ENCODE measurements around the gene PCBP3. TPM values are rescaled to one million over a fixed set of nuclear protein-coding genes. Genes with fewer than 3 reads are reported as not detected.

The PCBP3 gene
- total and polyA plus RNA-seq, 2 of the 8 experiments (the other 6 are each of a cell fraction or from before 2014, with no cell fraction given), result 3.5 to 6.3 TPM

DNA sequence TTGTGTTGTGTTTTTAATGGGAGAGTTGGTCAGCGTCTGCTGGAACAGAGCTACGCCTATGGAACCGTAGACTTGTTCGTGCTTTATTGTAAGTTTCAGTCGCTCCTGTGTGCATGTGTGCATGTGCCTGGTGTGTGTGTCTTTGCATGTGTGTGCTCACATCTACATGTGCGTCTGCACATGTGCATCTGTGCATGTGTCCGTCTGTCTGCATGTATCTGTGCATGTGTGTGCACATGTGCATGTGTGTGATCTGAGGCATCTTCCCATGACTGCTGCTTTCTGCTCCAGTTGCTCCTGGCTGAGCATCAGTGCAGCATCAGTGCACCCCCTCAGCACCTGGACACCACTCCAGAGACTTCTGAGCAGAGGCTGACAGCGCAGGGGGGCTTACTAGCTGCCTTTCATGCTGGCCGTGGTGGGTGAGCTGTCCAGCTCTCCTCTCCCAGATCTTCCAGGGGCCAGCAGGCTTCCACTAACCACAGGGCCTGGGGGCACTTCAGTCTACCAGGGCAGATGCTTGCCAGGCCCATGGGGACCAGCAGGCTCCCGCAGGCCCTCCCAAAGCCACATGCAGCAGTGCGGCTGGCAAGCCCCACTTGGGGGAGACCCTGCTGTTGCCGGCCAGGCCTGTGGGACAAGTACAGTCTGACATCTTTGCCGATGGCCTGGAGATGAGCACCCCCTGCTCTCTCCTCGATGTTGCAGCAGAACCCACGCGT, 47.8 kb upstream of the PCBP3 start:
- H4K91ac ChIP-seq (replicated peaks; ENCODE audit: insufficient read length, low read length), result peak overlapping the region; percentile 34
- H3K56ac ChIP-seq (replicated peaks; ENCODE audit: insufficient read length, low read depth, low read length), result no peak overlapping the region
- peaks cover 10% of the 10 kb centered on the region for H3K23me2 ChIP-seq (ENCODE audit: low read depth, low read length)
- POLR2A ChIA-PET (ENCODE audit: partially characterized antibody), result interaction anchor here (1.3 kb wide), 1 partner anchor 40 kb away, joined by 3 read pairs; no protein-coding TSS in a partner anchor
- H2BK5ac ChIP-seq (ENCODE audit: low read depth, low read length), result no peak overlapping the region; the same call in 1 of the 2 replicates
- no peak overlapping the region for H4K5ac ChIP-seq (ENCODE audit: insufficient read length, low read depth, low read length)
- no peak overlapping the region for H3K4me3 ChIP-seq (ENCODE audit: extremely low read depth in 1 of 4, insufficient read depth in 2 of 4, low read depth in 3 of 4, low read length in 4 of 4)
- peak overlapping the region; percentile 38; the same call in 1 of the 2 replicates for H4K8ac ChIP-seq (ENCODE audit: extremely low read depth, insufficient read depth, low read length)
- H2BK15ac ChIP-seq (ENCODE audit: low read length), result no peak overlapping the region
- no peaks in the 10 kb centered on the region; the same call in 1 of the 2 replicates for H3K79me1 ChIP-seq (ENCODE audit: low read depth, low read length)
- peak overlapping the region; percentile 60; the same call in 1 of the 2 replicates for H2BK12ac ChIP-seq (ENCODE audit: low read depth, low read length)
- H3K18ac ChIP-seq (ENCODE audit: extremely low read depth, low read length), result no peak overlapping the region
- H3K23ac ChIP-seq (ENCODE audit: insufficient read length), result no peak overlapping the region
- H2BK120ac ChIP-seq (replicated peaks; ENCODE audit: low read depth, low read length), result no peak overlapping the region
- 92% methylated on average over 15 of the region's 16 CpGs; no CpG with 5 or more reads in 1 of the 2 experiments for WGBS, 2 experiments (ENCODE audit: extremely low coverage in 1 of 2, insufficient coverage in 1 of 2, insufficient read length in 1 of 2, insufficient replicate concordance in 2 of 2, low coverage in 1 of 2, low lambda C conversion rate in 2 of 2, missing lambda C conversion rate in 1 of 2)
- H3K79me2 ChIP-seq (ENCODE audit: control insufficient read depth in 1 of 2, insufficient read depth in 2 of 2, low read length in 2 of 2), result 0 out of 4 replicates have a peak, but pooled peaks cover 0 to 3% of the 10 kb centered on the region in 2 experiments
- peaks cover 0 to 11% (median 0%) of the 10 kb centered on the region in 4 experiments; a peak in 4 of 7 replicates for H3K27me3 ChIP-seq (replicated peaks in 1 of 4; ENCODE audit: control insufficient read depth in 3 of 4, extremely low read depth in 1 of 4, insufficient read depth in 3 of 4, low read length in 3 of 4)
- peaks cover 4 to 11% of the 10 kb centered on the region in 2 experiments; a peak in 2 of 4 replicates for H3K9me3 ChIP-seq (ENCODE audit: insufficient read depth in 2 of 2, low read depth in 1 of 2, low read length in 1 of 2)
- 0 out of 2 replicates have a peak overlapping the region, but pooled peaks have one; percentile 80 for H2BK20ac ChIP-seq (ENCODE audit: low read length)
- DNase-seq (ENCODE audit: low read depth in 1 of 2, low spot score in 2 of 2) (no peak), FAIRE-seq (no peak)
- no peak overlapping the region for H2AFZ ChIP-seq (ENCODE audit: low read length)
- no peak overlapping the region for H3K4me2 ChIP-seq (ENCODE audit: insufficient read depth in 1 of 2, low read depth in 2 of 2, low read length in 2 of 2)
- H3K36me3 ChIP-seq (ENCODE audit: control insufficient read depth in 2 of 4, insufficient read depth in 4 of 4, low read length in 3 of 4), result no peaks in the 10 kb centered on the region; a peak in 1 of 8 replicates
- H3K27ac ChIP-seq (ENCODE audit: low read depth, low read length), result no peak overlapping the region
- peak overlapping the region in 1 of 4 experiments; percentile 26; a peak in 1 of 7 replicates for H3K9ac ChIP-seq (replicated peaks in 1 of 4; ENCODE audit: extremely low read depth in 1 of 4, low read depth in 3 of 4, low read length in 3 of 4)
- H3K14ac ChIP-seq (ENCODE audit: insufficient read length), result no peak overlapping the region
- H4K20me1 ChIP-seq (replicated peaks in 1 of 2; ENCODE audit: control insufficient read depth in 1 of 2, insufficient read depth in 2 of 2, low read length in 2 of 2), result peaks cover 0 to 11% of the 10 kb centered on the region in 2 experiments
- 0 out of 7 replicates have a peak, but pooled peaks cover 0 to 3% (median 0%) of the 10 kb centered on the region in 4 experiments for H3K4me1 ChIP-seq (replicated peaks in 1 of 4; ENCODE audit: control insufficient read depth in 3 of 4, insufficient read depth in 4 of 4, low read length in 3 of 4)
- peak overlapping the region; percentile 86; the same call in 1 of the 2 replicates for H2AK5ac ChIP-seq (ENCODE audit: low read depth, low read length)
- CTCF ChIA-PET (ENCODE audit: partially characterized antibody), result interaction anchor here (0.6 to 4.9 kb wide), 33 partner anchors 8 to 972 kb away, joined by 3 to 37 read pairs (median 4); no protein-coding TSS in a partner anchor
- TF ChIP-seq RBBP5 (IDR thresholded peaks at IDR 0.05; ENCODE audit: borderline replicate concordance, low read depth, low read length), result no peak
- TF ChIP-seq BCL11A (IDR thresholded peaks at IDR 0.05; ENCODE audit: low read depth in 2 of 2, low read length in 2 of 2), result no peak
- no peak overlapping the region for H3K4ac ChIP-seq (replicated peaks; ENCODE audit: insufficient read length, low read depth, low read length)
